Neural progenitor cell (in vitro differentiated cells): ENCODE results near the gene LRP1-AS.

Source experiments
- EZH2 ChIP-seq: fragments of 200-600 bp; sonication (generic); IDR thresholded peaks from 2 replicates; pipeline ENCODE4 v1.6.1; 2017; ENCODE audit warnings: antibody characterized with exemption, mild to moderate bottlenecking, moderate library complexity
- EZH2phosphoT487 ChIP-seq: fragments of 200-600 bp; sonication (generic); IDR thresholded peaks from 2 replicates; pipeline ENCODE4 v1.6.1; 2017; ENCODE audit warnings: antibody characterized with exemption
- TF ChIP-seq, protein P1 (sequence below): fragments of 200-600 bp; sonication (generic); IDR thresholded peaks from 2 replicates; pipeline ENCODE4 v1.5.1; 2017; ENCODE audit warnings: antibody characterized with exemption, mild to moderate bottlenecking

DNA sequence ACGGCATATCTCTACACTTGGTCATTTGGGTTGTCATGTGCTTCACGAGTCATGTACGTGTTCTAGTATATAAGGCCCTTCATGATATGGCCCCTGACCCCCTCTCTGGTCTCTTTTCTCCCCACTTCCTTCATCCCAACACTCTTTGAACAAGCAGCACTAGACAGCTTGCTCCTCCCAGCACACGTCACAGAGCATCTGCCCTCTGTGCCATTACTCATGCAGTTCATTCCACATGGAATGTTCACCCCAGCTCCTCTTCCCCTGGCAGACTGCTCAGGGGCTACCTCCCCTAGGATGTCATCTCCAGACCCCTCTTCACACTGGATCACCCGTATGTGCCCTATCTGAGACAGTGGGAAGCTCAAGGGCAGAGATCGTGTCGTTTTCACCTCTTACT is 14.1 kb upstream of the LRP1-AS start:
- TF ChIP-seq, protein P1, sequence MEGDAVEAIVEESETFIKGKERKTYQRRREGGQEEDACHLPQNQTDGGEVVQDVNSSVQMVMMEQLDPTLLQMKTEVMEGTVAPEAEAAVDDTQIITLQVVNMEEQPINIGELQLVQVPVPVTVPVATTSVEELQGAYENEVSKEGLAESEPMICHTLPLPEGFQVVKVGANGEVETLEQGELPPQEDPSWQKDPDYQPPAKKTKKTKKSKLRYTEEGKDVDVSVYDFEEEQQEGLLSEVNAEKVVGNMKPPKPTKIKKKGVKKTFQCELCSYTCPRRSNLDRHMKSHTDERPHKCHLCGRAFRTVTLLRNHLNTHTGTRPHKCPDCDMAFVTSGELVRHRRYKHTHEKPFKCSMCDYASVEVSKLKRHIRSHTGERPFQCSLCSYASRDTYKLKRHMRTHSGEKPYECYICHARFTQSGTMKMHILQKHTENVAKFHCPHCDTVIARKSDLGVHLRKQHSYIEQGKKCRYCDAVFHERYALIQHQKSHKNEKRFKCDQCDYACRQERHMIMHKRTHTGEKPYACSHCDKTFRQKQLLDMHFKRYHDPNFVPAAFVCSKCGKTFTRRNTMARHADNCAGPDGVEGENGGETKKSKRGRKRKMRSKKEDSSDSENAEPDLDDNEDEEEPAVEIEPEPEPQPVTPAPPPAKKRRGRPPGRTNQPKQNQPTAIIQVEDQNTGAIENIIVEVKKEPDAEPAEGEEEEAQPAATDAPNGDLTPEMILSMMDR: no peak
- no peak for TF ChIP-seq EZH2
- TF ChIP-seq EZH2phosphoT487: no peak
